Activated T-cell treated with anti-CD3 and anti-CD28 coated beads, Interleukin-2, amount 50 U/mL, for 48 hours (primary cell): ENCODE measurements around the gene ADGRG2.
A peak's percentile ranks its signal among the peaks of the same experiment; 100 is the strongest.
"Not testable (repeated sequence)": the region's sequence is repeated elsewhere in the genome, so short reads cannot be mapped to it uniquely, and the experiment has no call there.

Source experiments
- DNase-seq, 2 experiments: peaks; one replicate each; pipeline ENCODE4 v3.0.0-alpha.2; 2020

Gene ADGRG2

GRCh38 chrX:18996536-18996935 is 125.7 kb downstream of the ADGRG2 start:
- DNase-seq = no peak

GRCh38 chrX:18995221-18995620 is 127.0 kb downstream of the ADGRG2 start:
- no peak for DNase-seq

GRCh38 chrX:18994713-18995112 is 127.6 kb downstream of the ADGRG2 start:
- no peak for DNase-seq

GRCh38 chrX:18992829-18993228 is 129.4 kb downstream of the ADGRG2 start:
- no peak for DNase-seq

- DNase-seq = no peak
Observed at GRCh38 chrX:18985186-18985435, 137.2 kb downstream of the ADGRG2 start.

- DNase-seq = peak; percentile 89
Observed at GRCh38 chrX:18984381-18985185, 137.7 kb downstream of the ADGRG2 start.

GRCh38 chrX:18983666-18984380 is 138.4 kb downstream of the ADGRG2 start, which contains the start of gene PHKA2:
TSS of gene PHKA2 (minus strand) at chrX:18984114. CDS start at chrX:18983932, 182 bp downstream.
- peak; percentile 62 to 74 for DNase-seq

- DNase-seq = no peak
Observed at GRCh38 chrX:18981124-18981807, 141.0 kb downstream of the ADGRG2 start.

- DNase-seq = not testable (repeated sequence)
Observed at GRCh38 chrX:18980262-18980661, 142.0 kb downstream of the ADGRG2 start.

GRCh38 chrX:18974993-18975392 is 147.3 kb downstream of the ADGRG2 start:
- no peak for DNase-seq

- no peak for DNase-seq
Observed at GRCh38 chrX:18973527-18974192, 148.6 kb downstream of the ADGRG2 start.

GRCh38 chrX:18971506-18971905 is 150.8 kb downstream of the ADGRG2 start:
- no peak for DNase-seq

- DNase-seq = no peak
Observed at GRCh38 chrX:18970465-18970864, 151.8 kb downstream of the ADGRG2 start.

GRCh38 chrX:18966624-18967023 is 155.6 kb downstream of the ADGRG2 start:
- DNase-seq = no peak

- no peak for DNase-seq
Observed at GRCh38 chrX:18964901-18965300, 157.4 kb downstream of the ADGRG2 start.

- DNase-seq = no peak
Observed at GRCh38 chrX:18964026-18964425, 158.2 kb downstream of the ADGRG2 start.

GRCh38 chrX:18962329-18962728 is 159.9 kb downstream of the ADGRG2 start:
- DNase-seq = no peak

GRCh38 chrX:18961686-18962085 is 160.6 kb downstream of the ADGRG2 start:
- DNase-seq = no peak

- no peak for DNase-seq
Observed at GRCh38 chrX:18956303-18957032, 165.8 kb downstream of the ADGRG2 start.

GRCh38 chrX:18955676-18956075 is 166.6 kb downstream of the ADGRG2 start:
- no peak for DNase-seq

- DNase-seq = no peak
Observed at GRCh38 chrX:18951032-18951431, 171.2 kb downstream of the ADGRG2 start.

GRCh38 chrX:18949944-18950301 is 172.3 kb downstream of the ADGRG2 start:
- DNase-seq = no peak
